ENCODE data around the gene EPS15.

- TF ChIP-seq CTCF (conservative IDR thresholded peaks at IDR 0.05 in 1 of 2, IDR thresholded peaks at IDR 0.05 in 1 of 2; ENCODE audit: extremely low read depth in 1 of 2, insufficient read depth in 1 of 2, low read depth in 1 of 2, low read length in 2 of 2) = no peak
- no peak for TF ChIP-seq EZH2 (IDR thresholded peaks at IDR 0.05; ENCODE audit: borderline replicate concordance, low read length)
Measured at GRCh38 chr1:51327386-51327785, 191.7 kb downstream of the EPS15 start.

Measured in mammary epithelial cell (primary cell).